Stomach smooth muscle (tissue), 2 donors: ENCODE results near the gene RINT1.

Experiments used
- H3K27ac ChIP-seq: one replicate; pipeline ENCODE4 v1.7.0; 2013; ENCODE audit warnings: mild to moderate bottlenecking, low read length, inconsistent platforms
- H3K27me3 ChIP-seq, 2 donors: one replicate each; pipeline ENCODE4 v1.7.0; 2013; ENCODE audit warnings: low read length in 2 of 2; ENCODE audit not compliant: insufficient read depth in 2 of 2, control insufficient read depth in 1 of 2
- H3K36me3 ChIP-seq, 2 donors: one replicate each; pipeline ENCODE4 v1.7.0; 2013; ENCODE audit warnings: low read length in 2 of 2; ENCODE audit not compliant: control insufficient read depth in 2 of 2, insufficient read depth in 2 of 2
- H3K4me1 ChIP-seq: one replicate; pipeline ENCODE4 v1.7.0; 2013; ENCODE audit warnings: low read length; ENCODE audit not compliant: control insufficient read depth, insufficient read depth
- H3K4me3 ChIP-seq, 2 donors: one replicate each; pipeline ENCODE4 v1.7.0; 2013; ENCODE audit warnings: low read length in 2 of 2
- H3K9ac ChIP-seq, 2 donors: one replicate each; pipeline ENCODE4 v1.7.0; 2013; ENCODE audit warnings: low read length in 2 of 2, mild to moderate bottlenecking in 1 of 2
- H3K9me3 ChIP-seq, 2 donors: one replicate each; pipeline ENCODE4 v1.7.0; 2013; ENCODE audit warnings: low read length in 2 of 2; ENCODE audit not compliant: control insufficient read depth in 2 of 2
- donor health status: healthy.
- donor health status: Pancreatic carcinoma.

The RINT1 gene

DNA sequence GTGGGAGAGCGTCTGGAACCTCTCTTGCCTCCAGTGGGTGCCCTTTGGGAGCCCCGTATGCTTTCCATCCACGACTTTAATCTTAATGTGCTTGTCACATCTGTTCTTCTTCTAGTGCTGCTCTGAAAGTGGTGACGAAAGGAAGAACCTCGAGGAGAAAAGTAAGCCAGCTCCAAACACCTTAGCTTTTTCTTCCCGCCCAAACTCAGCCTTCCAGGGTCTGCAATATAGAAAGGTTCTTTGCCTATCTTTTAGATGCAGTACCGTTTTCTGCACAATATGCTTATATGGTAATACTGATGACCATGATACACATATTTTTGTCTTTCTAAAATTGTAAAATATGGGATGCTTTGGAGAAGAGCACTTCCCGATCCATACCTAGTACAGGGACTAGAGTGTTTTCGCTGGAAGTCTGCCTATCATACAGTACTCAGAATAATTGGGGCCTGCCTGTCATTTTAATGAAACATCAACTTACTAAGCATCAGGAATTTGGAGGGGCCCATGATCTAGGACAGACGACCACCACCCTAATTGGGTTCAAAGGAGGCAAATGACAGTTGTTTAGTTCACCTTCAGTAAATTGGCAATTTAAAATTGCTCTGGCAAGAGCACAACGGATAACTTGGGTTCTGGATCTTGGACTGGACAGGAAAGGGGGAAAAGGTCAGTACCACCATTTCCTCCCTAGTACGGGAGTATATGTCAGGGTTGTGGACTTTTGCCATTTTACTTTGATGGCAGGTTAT is 884 bp downstream of the RINT1 start:
- Histone ChIP-seq H3K36me3 (no peaks in the 10 kb centered on the region), H3K4me1 (peaks cover 10% of the 10 kb centered on the region), H3K9me3 (no peaks in the 10 kb centered on the region), H3K9ac (peak overlapping the region; percentile 96 to 98), H3K27me3 (no peaks in the 10 kb centered on the region), H3K27ac (no peak overlapping the region), H3K4me3 (peak overlapping the region; percentile 91 to 99)

DNA sequence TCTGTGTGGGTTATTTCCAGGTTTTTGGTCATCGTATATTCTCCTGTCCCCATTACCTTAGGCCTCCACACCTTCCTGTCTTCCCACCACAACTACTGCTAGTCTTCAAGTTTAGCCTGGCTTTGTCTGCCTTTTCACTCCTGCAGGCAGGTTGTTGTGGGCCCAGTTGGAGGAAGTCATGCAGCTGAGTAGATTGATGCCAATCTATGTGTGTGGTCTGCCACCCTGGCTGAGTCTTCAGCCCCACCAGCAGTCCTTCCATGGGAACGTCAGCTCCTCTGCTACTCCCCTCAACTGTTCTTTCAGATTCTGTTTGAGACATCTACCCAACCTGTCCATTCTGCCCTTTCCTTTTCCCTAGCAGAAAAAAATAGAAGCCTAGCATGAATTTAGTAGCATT is 6.3 kb downstream of the RINT1 start:
- peaks cover 8 to 23% of the 10 kb centered on the region in 2 donors for H3K36me3 ChIP-seq
- no peak overlapping the region for H3K27ac ChIP-seq
- peaks cover 1% of the 10 kb centered on the region for H3K4me1 ChIP-seq
- no peak overlapping the region for H3K4me3 ChIP-seq
- H3K9ac ChIP-seq, result no peak overlapping the region
- H3K27me3 ChIP-seq, result no peaks in the 10 kb centered on the region
- H3K9me3 ChIP-seq, result no peaks in the 10 kb centered on the region

DNA sequence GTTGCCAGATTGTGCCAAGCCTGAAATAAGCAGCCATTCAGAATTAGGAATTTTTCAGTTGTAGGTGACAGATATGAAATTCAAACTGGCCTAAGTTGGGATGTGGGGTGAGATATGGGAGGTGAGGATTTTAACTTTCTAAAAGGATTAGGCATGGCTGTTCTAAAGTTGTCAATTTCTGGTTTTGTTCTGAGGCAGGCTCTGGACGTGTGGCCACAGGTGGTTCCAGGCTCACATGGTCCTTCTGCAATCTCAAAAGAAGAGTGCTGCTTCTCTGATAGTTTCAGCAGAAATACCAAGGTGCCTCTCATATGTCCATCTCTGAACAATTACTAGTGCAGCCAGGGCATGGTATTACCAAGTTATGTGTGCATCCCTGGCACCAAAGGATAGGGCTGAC is 27.9 kb downstream of the RINT1 start:
- no peak overlapping the region for H3K27ac ChIP-seq
- no peaks in the 10 kb centered on the region for H3K9me3 ChIP-seq
- H3K27me3 ChIP-seq, result no peaks in the 10 kb centered on the region
- no peak overlapping the region for H3K4me3 ChIP-seq
- H3K36me3 ChIP-seq, result peaks cover 13 to 21% of the 10 kb centered on the region in 2 donors
- no peaks in the 10 kb centered on the region for H3K4me1 ChIP-seq
- no peak overlapping the region for H3K9ac ChIP-seq

DNA sequence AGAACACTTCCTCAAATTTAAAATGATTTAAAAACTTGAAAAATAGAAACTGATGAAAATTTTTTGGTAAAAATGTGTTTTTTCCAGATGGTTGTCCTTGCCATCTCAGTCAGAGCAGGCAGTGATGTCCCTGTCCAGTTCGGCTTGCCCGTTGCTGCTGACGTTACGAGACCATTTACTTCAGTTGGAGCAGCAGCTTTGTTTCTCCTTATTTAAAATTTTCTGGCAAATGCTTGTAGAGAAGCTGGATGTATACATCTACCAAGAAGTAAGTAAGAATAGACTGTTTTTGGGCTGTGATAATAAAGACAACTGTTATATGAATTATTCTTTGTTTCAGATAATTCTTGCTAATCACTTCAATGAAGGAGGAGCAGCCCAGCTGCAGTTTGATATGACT is 33.2 kb downstream of the RINT1 start:
- H3K36me3 ChIP-seq, result peaks cover 14 to 25% of the 10 kb centered on the region in 2 donors
- H3K9ac ChIP-seq, result no peak overlapping the region

DNA sequence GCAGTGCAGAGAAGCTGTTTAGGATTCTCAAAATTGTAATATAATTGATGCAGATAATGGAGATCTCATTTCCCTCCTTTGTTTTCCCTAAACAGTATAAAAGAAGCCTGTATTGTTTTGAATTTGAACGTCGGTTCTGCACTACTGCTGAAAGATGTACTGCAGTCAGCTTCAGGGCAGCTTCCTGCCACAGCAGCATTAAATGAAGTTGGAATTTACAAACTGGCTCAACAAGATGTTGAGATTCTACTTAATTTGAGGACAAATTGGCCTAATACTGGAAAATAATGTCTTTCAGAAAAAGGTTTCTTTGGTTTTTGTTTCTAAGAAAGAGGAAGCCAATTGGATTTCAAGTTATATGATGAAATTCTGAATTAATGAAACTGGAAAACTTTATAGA is 35.0 kb downstream of the RINT1 start:
- Histone ChIP-seq H3K36me3 (peaks cover 14 to 24% of the 10 kb centered on the region in 2 donors), H3K9ac (no peak overlapping the region), H3K4me1 (no peaks in the 10 kb centered on the region)

More for the DNA sequence above, 33.2 kb downstream of the RINT1 start:
- H3K4me3 ChIP-seq, result no peak overlapping the region
- no peaks in the 10 kb centered on the region for H3K4me1 ChIP-seq
- H3K27ac ChIP-seq, result no peak overlapping the region
- no peaks in the 10 kb centered on the region for H3K9me3 ChIP-seq
- H3K27me3 ChIP-seq, result no peaks in the 10 kb centered on the region

DNA sequence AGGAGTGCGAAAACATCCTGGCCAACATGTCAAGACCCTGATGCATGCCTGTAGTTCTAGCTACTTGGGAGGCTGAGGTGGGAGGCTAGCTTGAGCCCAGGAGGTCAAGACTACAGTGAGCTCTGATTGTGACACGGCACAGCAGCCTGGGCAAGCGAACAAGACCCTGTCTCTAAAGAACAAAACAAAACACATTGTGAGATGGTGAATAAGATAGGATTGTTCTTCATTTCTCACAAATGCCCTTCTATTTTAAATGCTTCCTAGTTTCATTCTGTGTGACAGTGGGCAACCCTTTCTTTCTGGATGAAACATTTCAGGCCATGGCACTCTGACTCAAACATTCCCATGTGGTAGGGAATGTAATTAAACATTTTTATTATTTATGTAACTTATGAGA is 35.8 kb downstream of the RINT1 start:
- H3K27ac ChIP-seq, result no peak overlapping the region
- H3K36me3 ChIP-seq, result peaks cover 14 to 22% of the 10 kb centered on the region in 2 donors
- no peaks in the 10 kb centered on the region for H3K9me3 ChIP-seq
- no peaks in the 10 kb centered on the region for H3K4me1 ChIP-seq
- no peak overlapping the region for H3K9ac ChIP-seq
- H3K27me3 ChIP-seq, result no peaks in the 10 kb centered on the region
- H3K4me3 ChIP-seq, result no peak overlapping the region

More for the DNA sequence above, 35.0 kb downstream of the RINT1 start:
- no peaks in the 10 kb centered on the region for H3K27me3 ChIP-seq
- H3K27ac ChIP-seq, result no peak overlapping the region
- no peak overlapping the region for H3K4me3 ChIP-seq
- H3K9me3 ChIP-seq, result no peaks in the 10 kb centered on the region

DNA sequence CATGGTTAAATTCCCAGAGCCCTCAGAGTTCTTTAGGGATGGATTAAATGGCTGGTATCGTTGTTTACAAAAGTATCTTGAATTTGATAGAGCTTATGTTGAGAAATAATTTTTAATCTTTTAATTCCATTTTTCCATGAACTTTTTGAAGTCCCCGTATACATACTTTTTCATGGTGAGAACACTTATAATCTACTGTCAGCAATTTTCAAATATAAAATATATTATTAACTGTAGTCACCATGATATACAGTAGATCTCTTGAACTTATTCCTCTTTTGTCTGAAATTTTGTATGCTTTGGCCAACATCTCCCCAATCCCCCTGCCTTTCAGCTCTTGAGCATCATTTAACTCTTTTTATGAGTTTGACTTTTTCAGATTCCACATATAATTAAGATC is 39.9 kb downstream of the RINT1 start:
- Histone ChIP-seq H3K27me3 (no peaks in the 10 kb centered on the region), H3K9ac (no peak overlapping the region), H3K9me3 (no peaks in the 10 kb centered on the region), H3K4me1 (no peaks in the 10 kb centered on the region), H3K4me3 (no peak overlapping the region), H3K36me3 (peaks cover 0 to 9% of the 10 kb centered on the region in 2 donors), H3K27ac (no peak overlapping the region)

DNA sequence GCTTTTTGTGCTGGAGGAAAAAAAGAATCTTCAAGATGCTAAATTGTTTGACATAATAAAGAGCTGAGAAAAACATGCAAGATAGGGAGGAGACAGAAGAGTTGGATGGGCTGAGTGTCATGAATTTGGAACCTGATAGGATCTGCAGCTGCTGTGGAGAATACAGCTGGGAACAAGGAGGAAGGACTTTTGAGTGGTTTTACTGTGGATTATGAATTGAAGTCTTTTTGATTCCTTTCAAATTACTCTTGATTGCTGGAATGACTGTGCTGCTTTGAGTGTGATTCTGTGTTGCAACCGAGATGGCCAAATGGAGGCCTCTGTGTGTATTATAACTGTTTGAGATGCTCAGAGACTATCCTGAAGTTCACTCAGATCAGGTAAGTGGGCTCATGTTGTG is 45.2 kb downstream of the RINT1 start:
- Histone ChIP-seq H3K9ac (no peak overlapping the region), H3K36me3 (no peaks in the 10 kb centered on the region), H3K9me3 (no peaks in the 10 kb centered on the region), H3K27me3 (peaks cover 0 to 3% of the 10 kb centered on the region in 2 donors), H3K4me1 (peaks cover 7% of the 10 kb centered on the region), H3K27ac (no peak overlapping the region), H3K4me3 (no peak overlapping the region)

DNA sequence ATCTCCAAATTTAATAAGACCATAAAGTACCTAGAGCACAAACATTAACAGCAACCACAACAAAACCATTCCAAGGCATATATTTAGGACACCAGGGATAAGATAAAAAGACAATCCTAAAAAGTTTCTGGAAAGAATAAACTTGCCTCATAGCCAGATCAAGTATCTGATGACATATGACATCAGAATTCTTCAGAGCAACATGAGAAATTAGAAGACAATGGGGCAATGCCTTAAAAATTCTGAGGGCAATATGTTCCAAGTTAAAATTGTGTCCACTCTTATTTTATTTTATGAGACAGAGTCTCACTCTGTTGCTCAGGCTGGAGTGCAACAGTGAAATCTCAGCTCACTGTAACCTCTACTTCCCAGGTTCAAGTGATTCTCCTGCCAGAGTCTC is 46.5 kb downstream of the RINT1 start:
- no peaks in the 10 kb centered on the region for H3K9me3 ChIP-seq
- H3K27ac ChIP-seq, result no peak overlapping the region
- H3K36me3 ChIP-seq, result no peaks in the 10 kb centered on the region
- H3K27me3 ChIP-seq, result peaks cover 0 to 3% of the 10 kb centered on the region in 2 donors
- H3K4me1 ChIP-seq, result peaks cover 7% of the 10 kb centered on the region
- H3K4me3 ChIP-seq, result no peak overlapping the region
- no peak overlapping the region for H3K9ac ChIP-seq

DNA sequence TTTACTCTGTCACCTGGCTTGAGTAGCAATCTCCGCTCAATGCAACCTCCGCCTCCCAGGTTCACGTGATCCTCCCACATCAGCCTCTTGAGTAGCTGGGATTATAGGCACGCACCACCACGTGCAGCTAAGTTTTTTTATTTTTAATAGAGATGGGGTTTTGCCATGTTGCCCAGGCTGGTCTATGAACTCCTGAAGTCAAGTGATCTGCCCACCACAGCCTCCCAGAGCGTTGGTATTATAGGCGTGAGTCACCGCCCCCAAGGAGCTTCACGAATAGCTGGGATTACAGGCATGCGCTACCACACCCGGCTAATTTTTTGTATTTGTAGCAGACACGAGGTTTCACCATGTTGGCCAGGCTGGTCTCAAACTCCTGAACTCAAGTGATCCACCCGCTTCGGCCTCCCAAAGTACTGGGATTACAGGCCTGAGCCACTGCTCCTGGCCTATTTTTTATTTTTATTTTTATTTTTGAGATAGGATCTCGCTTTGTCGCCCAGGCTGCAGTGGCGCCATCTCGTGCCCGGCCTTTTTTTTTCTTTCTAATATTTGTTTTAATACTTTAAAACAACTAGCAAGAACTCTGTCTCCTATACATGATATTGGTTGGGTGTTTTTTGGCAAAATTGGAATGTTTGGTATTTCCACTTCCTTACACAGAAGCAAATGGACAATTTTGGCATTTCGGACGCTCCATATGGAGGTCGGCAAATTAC is 48.2 kb downstream of the RINT1 start:
- Histone ChIP-seq H3K9me3 (no peaks in the 10 kb centered on the region), H3K27me3 (peaks cover 0 to 3% of the 10 kb centered on the region in 2 donors), H3K27ac (no peak overlapping the region), H3K36me3 (no peaks in the 10 kb centered on the region), H3K4me3 (no peak overlapping the region), H3K9ac (no peak overlapping the region), H3K4me1 (peaks cover 7% of the 10 kb centered on the region)
